Measurements from ENCODE around the gene PCDHGA8.

DNA sequence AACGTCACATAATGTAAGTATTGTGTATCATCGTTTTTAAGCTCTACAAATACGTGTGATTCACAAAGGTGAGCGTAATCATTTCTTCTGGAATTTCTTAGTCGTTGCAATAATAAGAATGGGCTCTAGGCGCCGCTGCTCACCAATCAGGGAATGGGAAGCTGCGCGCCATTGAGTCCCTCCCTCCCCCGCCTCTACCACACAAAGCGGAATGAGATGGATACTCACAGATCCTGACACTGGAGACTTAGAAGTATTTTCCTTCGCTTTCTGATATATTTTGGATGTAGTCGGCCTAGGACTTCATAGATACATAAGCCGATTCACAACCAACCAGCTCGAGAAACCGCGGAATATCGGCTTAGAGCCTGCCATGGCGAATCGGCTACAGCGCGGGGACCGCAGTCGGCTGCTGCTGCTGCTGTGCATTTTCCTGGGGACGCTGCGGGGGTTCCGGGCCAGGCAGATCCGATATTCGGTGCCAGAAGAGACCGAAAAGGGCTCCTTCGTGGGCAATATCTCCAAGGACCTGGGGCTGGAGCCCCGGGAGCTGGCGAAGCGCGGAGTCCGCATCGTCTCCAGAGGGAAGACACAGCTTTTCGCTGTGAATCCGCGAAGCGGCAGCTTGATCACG lies 28.5 kb downstream of the PCDHGA8 start, which contains the start of gene PCDHGA11:
- TF ChIP-seq, protein P1, sequence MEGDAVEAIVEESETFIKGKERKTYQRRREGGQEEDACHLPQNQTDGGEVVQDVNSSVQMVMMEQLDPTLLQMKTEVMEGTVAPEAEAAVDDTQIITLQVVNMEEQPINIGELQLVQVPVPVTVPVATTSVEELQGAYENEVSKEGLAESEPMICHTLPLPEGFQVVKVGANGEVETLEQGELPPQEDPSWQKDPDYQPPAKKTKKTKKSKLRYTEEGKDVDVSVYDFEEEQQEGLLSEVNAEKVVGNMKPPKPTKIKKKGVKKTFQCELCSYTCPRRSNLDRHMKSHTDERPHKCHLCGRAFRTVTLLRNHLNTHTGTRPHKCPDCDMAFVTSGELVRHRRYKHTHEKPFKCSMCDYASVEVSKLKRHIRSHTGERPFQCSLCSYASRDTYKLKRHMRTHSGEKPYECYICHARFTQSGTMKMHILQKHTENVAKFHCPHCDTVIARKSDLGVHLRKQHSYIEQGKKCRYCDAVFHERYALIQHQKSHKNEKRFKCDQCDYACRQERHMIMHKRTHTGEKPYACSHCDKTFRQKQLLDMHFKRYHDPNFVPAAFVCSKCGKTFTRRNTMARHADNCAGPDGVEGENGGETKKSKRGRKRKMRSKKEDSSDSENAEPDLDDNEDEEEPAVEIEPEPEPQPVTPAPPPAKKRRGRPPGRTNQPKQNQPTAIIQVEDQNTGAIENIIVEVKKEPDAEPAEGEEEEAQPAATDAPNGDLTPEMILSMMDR (IDR thresholded peaks at IDR 0.05; ENCODE audit: borderline replicate concordance, extremely low read depth, low read length, poor library complexity, severe bottlenecking), result peak; percentile 67
- TF ChIP-seq EZH2 (IDR thresholded peaks at IDR 0.05; ENCODE audit: borderline replicate concordance, low read depth, low read length, severe bottlenecking), result no peak

Measured in DND-41 (cell line).